Thoracic aorta endothelial cell (primary cell): ENCODE data around the gene TDRD6. TPM values are rescaled to one million over a fixed set of nuclear protein-coding genes. Genes with fewer than 3 reads are reported as not detected.

Experiments
- total RNA-seq: library from RNA; depleted of rRNA; stranded (reverse); fragments of >200 nt; gene quantifications from 2 replicates; pipeline ENCODE4 v1.2.3, GENCODE V29; 2012

Gene TDRD6
- total RNA-seq: under 0.01 and 0.07 TPM in 2 replicates

GRCh38 chr6:46687619-46688097 is at the start of gene TDRD6:
TSS of gene TDRD6 (plus strand) at chr6:46687885. CDS start at chr6:46688129, 244 bp downstream.

GRCh38 chr6:46652603-46653438 is 34.9 kb upstream of the TDRD6 start, which contains the start of the genes CYP39A1 and SLC25A27:
TSS of gene CYP39A1 (minus strand) at chr6:46652818. CDS start at chr6:46652582, 236 bp downstream.
TSS of gene SLC25A27 (plus strand) at chr6:46652975. CDS start at chr6:46653193, 218 bp downstream.

GRCh38 chr6:46734867-46735719 is 47.4 kb downstream of the TDRD6 start, which contains the start of gene PLA2G7:
TSS of gene PLA2G7 (minus strand) at chr6:46735375. CDS start at chr6:46722891, 12,484 bp downstream.

GRCh38 chr6:46746696-46747095 is 59.0 kb downstream of the TDRD6 start, which contains the start of gene ANKRD66:
TSS of gene ANKRD66 (plus strand) at chr6:46746933. CDS start at chr6:46751949, 5,016 bp downstream.

Other genes starting within 250 kb of the TDRD6 start
- 0.13 and 0.29 TPM in 2 replicates for gene RCAN2, start 196.4 kb upstream of the TDRD6 start, total RNA-seq
- 0.13 and 0.22 TPM in 2 replicates for gene CYP39A1, start 35.1 kb upstream of the TDRD6 start, total RNA-seq
- 1.7 and 4.2 TPM in 2 replicates for gene SLC25A27, start 34.9 kb upstream of the TDRD6 start, total RNA-seq
- gene PLA2G7, start 47.5 kb downstream of the TDRD6 start, total RNA-seq: 0.50 TPM in 1 of 2 replicates, not detected in the other
- not detected in 2 replicates for gene ANKRD66, start 59.0 kb downstream of the TDRD6 start, total RNA-seq
- not detected in 2 replicates for gene MEP1A, start 105.5 kb downstream of the TDRD6 start, total RNA-seq
- 2.0 and 13.2 TPM in 2 replicates for gene ADGRF5, start 234.1 kb downstream of the TDRD6 start, total RNA-seq